Putamen (tissue), 1 donor: ENCODE data around the gene FMC1.
A peak's percentile ranks its signal among the peaks of the same experiment; 100 is the strongest.
"Not testable (repeated sequence)": the region's sequence is repeated elsewhere in the genome, so short reads cannot be mapped to it uniquely, and the experiment has no call there.

Experiments
- DNase-seq: peaks from one replicate; pipeline ENCODE4 v3.0.0-alpha.2; 2016; ENCODE audit warnings: low spot score

FMC1 gene

DNA sequence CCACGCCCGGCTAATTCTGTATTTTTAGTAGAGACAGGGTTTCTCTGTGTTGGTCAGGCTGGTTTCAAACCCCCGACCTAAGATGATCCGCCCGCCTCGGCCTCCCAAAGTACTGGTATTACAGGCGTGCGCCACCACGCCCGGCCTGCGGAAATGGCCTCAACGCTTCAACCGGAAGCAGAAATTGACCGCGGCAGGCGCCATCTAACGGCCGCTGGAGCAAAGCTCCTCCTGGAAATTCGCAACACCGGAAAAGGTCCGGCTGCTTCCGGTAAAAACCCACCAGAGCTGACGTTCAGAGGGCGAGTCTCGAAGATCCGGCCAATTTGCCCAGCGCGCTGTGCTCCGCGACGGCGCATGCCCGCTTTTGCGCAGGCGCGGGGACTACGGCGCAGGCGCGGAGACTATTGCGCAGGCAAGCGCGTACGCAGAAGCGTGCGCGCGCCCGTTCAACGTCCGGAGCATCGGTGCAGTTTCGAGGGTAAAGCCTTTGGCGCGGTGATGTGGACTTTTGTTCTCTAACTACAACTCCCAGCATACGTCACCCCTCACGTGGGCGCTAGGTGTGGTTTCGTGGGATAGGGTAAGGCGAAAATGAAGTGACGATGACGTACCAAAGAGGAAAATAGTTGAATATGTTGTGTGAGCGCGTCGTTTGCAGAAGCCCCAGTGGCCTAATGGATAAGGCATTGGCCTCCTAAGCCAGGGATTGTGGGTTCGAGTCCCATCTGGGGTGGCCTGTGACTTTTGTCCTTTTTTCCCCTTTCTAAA is 915 bp upstream of the FMC1 start:
- peak; percentile 99 for DNase-seq

GRCh38 chr7:139340808-139341057 is 404 bp upstream of the FMC1 start:
- DNase-seq: no peak

- DNase-seq: no peak
These were observed 664 bp downstream of the FMC1 start for GRCh38 chr7:139341776-139342226.

- DNase-seq: no peak
These were observed 3.9 kb downstream of the FMC1 start for GRCh38 chr7:139345042-139345441.

DNA sequence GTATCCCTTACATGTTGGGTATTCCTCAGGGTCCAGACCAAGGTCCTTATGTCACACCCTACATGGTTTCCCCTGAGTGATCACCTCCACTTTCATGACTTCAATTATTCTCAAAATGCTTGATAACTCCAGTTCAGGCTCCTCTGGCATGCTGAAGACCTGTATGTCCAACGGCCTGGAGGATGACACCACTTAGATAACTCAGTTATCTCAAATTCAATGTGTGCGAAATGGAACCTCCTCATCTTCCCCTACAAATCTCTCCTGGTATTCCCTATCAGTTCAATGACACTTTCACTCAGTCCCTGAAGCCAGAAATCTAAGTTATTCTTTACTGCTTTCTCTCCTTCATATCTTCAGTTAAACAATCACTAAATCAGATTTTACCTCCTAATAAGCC is 9.9 kb downstream of the FMC1 start:
- DNase-seq: no peak

DNA sequence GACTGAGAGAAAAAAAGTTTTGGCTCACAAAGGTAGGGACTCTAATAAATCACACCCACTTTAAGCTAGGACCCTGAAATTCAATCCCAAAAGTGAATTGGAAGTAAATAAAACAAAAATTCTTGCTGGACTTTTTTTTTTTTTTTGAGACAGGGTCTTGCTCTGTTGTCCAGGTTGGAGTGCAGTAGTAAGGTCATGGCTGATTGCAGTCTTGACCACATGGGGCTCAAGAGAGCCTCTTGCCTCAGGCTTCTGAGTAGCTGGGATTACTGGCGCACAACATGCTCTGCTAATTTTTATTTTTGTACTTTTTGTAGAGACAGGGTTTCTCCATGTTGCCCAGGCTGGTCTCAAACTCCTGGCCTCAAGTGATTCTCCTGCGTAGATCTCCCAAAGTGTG is 13.6 kb downstream of the FMC1 start:
- no peak for DNase-seq

DNA sequence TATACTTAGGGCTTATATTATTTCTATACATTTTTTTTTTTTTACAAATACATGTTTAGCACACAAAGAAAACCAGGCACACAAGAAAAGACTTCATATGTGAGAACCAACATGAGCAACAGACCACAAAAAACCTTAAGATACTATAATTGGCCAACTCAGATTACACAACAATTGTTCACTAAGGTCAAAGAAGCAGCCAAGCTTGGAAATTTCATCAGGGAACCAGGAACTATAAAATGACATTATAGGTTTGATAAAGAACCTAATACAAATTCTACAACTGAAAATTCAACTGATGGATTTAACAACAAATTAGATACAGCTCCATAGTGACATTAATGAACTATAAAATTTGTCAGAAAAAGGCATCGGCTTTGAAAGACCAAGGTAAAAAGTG is 14.2 kb downstream of the FMC1 start:
- no peak for DNase-seq

- not testable (repeated sequence) for DNase-seq
These were observed 16.8 kb downstream of the FMC1 start for GRCh38 chr7:139357729-139358506.

- DNase-seq: peak; percentile 18
These were observed 17.6 kb downstream of the FMC1 start for GRCh38 chr7:139358541-139359365.

GRCh38 chr7:139359366-139360209 is 18.5 kb downstream of the FMC1 start, which contains the start of gene LUC7L2:
Gene LUC7L2, plus strand, starts transcription at chr7:139359894. Its CDS starts 368 bp downstream, at chr7:139360262.
- DNase-seq: peak; percentile 99

- DNase-seq: peak; percentile 96
These were observed 19.2 kb downstream of the FMC1 start for GRCh38 chr7:139360210-139360947.

- no peak for DNase-seq
These were observed 19.8 kb downstream of the FMC1 start for GRCh38 chr7:139360948-139361307.

DNA sequence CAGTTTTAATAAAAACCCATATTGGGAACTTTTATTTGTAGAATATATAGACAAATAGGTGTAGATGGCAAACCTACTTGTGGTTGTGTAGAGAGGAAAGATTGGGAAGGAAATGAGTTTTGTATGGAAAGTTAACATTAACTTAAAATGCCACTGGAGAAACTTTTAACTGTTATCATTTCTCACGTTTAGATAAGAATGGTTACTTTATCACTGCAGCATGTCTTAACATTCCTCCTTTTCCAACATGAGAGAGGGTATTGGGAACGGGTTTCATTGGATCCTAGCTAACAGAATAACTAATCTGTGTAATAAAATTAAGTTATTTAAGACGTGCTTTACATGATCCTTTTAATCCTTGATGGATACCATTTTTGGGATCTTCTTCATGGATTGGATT is 20.4 kb downstream of the FMC1 start:
- no peak for DNase-seq

- DNase-seq: no peak
These were observed 21.2 kb downstream of the FMC1 start for GRCh38 chr7:139362302-139362701.

DNA sequence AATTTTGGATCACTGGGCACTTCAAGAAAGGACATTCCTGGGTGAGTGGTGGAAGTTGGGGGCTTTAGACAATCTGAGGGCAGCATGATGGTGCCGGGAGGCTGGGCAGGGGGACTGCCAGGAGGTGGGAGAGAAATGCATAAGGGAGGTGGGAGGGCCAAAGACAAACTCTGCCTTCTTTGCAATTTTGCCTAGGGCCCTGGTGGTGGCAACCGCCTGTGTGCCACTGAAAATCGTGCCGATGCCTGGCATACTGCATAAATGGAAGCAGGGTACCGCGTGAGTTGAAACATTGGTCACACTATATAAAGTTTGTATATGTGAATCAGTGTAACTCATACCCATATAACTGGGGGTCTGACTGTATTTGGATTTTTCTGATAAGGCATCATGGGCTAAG is 21.8 kb downstream of the FMC1 start:
- DNase-seq: no peak

GRCh38 chr7:139365336-139365735 is 24.2 kb downstream of the FMC1 start:
- DNase-seq: no peak

DNA sequence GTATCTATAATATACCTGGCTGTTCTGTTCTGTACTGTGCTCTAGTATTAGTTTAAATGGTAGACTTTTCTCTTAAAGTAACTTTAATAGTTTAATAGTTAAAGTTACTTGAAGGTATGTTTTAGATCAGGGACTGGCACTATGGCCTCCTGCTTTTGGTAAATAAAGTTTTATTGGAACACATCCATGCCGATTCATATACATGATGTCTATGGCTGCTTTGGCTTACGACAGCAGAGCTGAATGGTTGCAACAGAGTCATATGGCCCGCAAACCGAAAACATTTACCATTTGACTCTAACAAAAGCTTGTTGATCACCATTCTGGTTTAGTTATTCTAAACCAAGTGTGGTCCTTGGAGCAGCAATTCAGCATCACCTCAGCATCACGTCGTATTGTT is 25.3 kb downstream of the FMC1 start:
- no peak for DNase-seq

- DNase-seq: no peak
These were observed 26.5 kb downstream of the FMC1 start for GRCh38 chr7:139367438-139368155.

DNA sequence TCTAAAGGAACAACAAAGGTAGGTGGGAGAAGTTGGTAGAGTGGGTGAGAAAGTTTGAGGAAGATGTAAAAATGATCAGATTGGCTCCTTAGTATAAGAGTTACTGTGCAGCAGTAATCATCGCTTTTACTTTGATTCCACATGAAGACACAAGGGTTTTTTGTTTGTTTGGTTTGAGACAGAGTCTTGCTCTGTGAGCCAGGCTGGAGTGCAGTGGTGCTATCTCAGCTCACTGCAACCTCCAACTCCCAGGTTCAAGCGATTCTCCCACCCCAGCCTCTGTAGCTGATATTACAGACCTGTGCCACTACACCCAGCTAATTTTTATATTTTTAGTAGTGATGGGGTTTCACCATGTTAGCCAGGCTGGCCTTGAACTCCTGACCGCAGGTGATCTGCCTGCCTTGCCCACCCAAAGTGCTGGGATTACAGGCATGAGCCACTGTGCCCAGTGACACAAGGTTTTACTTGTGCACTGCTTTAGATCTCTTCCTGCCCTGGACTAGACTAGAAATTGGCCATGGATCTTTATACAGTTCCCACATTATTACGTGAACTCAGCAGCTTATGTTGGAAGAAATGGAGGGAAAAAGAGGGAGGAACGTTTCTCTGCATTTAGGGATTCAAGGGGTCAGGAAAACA is 29.3 kb downstream of the FMC1 start:
- peak; percentile 3 for DNase-seq

GRCh38 chr7:139370943-139371313 is 29.8 kb downstream of the FMC1 start:
- DNase-seq: no peak
